ENCODE measurements around the gene SLC25A17.
A peak's percentile ranks its signal among the peaks of the same experiment; 100 is the strongest.

Gene SLC25A17

GRCh38 chr22:40732999-40733292, 86.2 kb downstream of the SLC25A17 start:
- Histone ChIP-seq H3K36me3 (ENCODE audit: low read depth) (no peaks in the 10 kb centered on the region), H3K4me3 (ENCODE audit: severe bottlenecking) (no peak overlapping the region), H3K27ac (ENCODE audit: poor library complexity, severe bottlenecking) (peak overlapping the region; percentile 77), H3K9me3 (ENCODE audit: severe bottlenecking) (no peaks in the 10 kb centered on the region), H3K27me3 (ENCODE audit: insufficient read depth, poor library complexity, severe bottlenecking) (no peaks in the 10 kb centered on the region), H3K4me1 (ENCODE audit: insufficient read depth, poor library complexity, severe bottlenecking) (peaks cover 26% of the 10 kb centered on the region)
- DNase-seq (ENCODE audit: low spot score) (no peak), ATAC-seq (ENCODE audit: low read depth) (no peak)
- TF ChIP-seq CTCF (IDR thresholded peaks at IDR 0.05; ENCODE audit: poor library complexity, severe bottlenecking): no peak

DNA sequence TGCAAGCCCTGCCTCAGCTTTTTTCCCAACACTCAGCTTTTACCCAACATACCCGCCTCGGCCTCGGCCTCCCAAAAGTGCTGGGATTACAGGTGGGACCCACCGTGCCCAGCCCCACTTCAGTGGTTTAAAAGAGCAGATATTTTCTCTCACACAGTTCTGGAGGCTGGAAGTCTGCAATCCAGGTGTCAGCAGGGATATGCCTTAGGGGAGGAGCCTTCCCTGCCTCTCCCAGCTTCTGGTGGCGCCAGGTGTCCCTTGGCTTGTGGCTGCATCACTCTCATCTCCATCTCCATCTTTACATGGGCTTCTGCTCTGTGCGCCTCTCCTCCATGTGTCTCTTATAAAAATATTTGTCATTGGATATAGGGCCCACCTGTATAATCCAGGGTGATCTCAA, 89.9 kb downstream of the SLC25A17 start:
- Histone ChIP-seq H3K27me3 (ENCODE audit: insufficient read depth, poor library complexity, severe bottlenecking) (no peaks in the 10 kb centered on the region), H3K36me3 (ENCODE audit: low read depth) (no peaks in the 10 kb centered on the region), H3K9me3 (ENCODE audit: severe bottlenecking) (no peaks in the 10 kb centered on the region), H3K4me3 (ENCODE audit: severe bottlenecking) (no peak overlapping the region), H3K4me1 (ENCODE audit: insufficient read depth, poor library complexity, severe bottlenecking) (peaks cover 30% of the 10 kb centered on the region), H3K27ac (ENCODE audit: poor library complexity, severe bottlenecking) (no peak overlapping the region)
- TF ChIP-seq CTCF (IDR thresholded peaks at IDR 0.05; ENCODE audit: poor library complexity, severe bottlenecking): no peak
- ATAC-seq (ENCODE audit: low read depth): no peak
- DNase-seq (ENCODE audit: low spot score): no peak

- DNase-seq (ENCODE audit: low spot score) (no peak), ATAC-seq (ENCODE audit: low read depth) (peak; percentile 26; the same call in 1 of the 3 replicates)
- Histone ChIP-seq H3K9me3 (ENCODE audit: severe bottlenecking) (no peaks in the 10 kb centered on the region), H3K27me3 (ENCODE audit: insufficient read depth, poor library complexity, severe bottlenecking) (no peaks in the 10 kb centered on the region), H3K36me3 (ENCODE audit: low read depth) (no peaks in the 10 kb centered on the region), H3K27ac (ENCODE audit: poor library complexity, severe bottlenecking) (no peak overlapping the region), H3K4me3 (ENCODE audit: severe bottlenecking) (no peak overlapping the region), H3K4me1 (ENCODE audit: insufficient read depth, poor library complexity, severe bottlenecking) (peaks cover 30% of the 10 kb centered on the region)
- TF ChIP-seq CTCF (IDR thresholded peaks at IDR 0.05; ENCODE audit: poor library complexity, severe bottlenecking): no peak
These were observed 90.4 kb downstream of the SLC25A17 start for GRCh38 chr22:40728731-40729189.

- Histone ChIP-seq H3K36me3 (ENCODE audit: low read depth) (no peaks in the 10 kb centered on the region), H3K9me3 (ENCODE audit: severe bottlenecking) (no peaks in the 10 kb centered on the region), H3K4me1 (ENCODE audit: insufficient read depth, poor library complexity, severe bottlenecking) (peaks cover 30% of the 10 kb centered on the region), H3K27me3 (ENCODE audit: insufficient read depth, poor library complexity, severe bottlenecking) (no peaks in the 10 kb centered on the region), H3K27ac (ENCODE audit: poor library complexity, severe bottlenecking) (no peak overlapping the region), H3K4me3 (ENCODE audit: severe bottlenecking) (no peak overlapping the region)
- no peak for DNase-seq (ENCODE audit: low spot score)
- ATAC-seq (ENCODE audit: low read depth): no peak
- no peak for TF ChIP-seq CTCF (IDR thresholded peaks at IDR 0.05; ENCODE audit: poor library complexity, severe bottlenecking)
These were observed 91.1 kb downstream of the SLC25A17 start for GRCh38 chr22:40727964-40728615.

All from RWPE2 (cell line).